GM13976 (cell line): ENCODE results near the gene FAM200B.

Source experiments
- DNase-seq: peaks from one replicate; pipeline ENCODE4 v3.0.0; 2012; ENCODE audit warnings: low spot score
- CTCF ChIP-seq: IDR thresholded peaks from 2 replicates; pipeline ENCODE4 v1.5.1; 2012; ENCODE audit warnings: borderline replicate concordance, mild to moderate bottlenecking; ENCODE audit not compliant: insufficient read depth; ENCODE audit errors: extremely low read depth, missing control alignments, control extremely low read depth
- in situ Hi-C: fragments of 300-500 bp; cut with MboI; formaldehyde crosslinking; loops from one replicate; pipeline ENCODE4 v1.12.0; 2022; ENCODE audit warnings: low sequenced_read_pairs, mixed read lengths, inconsistent platforms; ENCODE audit not compliant: unreplicated experiment

Gene FAM200B

GRCh38 chr4:15702941-15703403, 21.3 kb downstream of the FAM200B start, which contains the start of gene BST1:
TSS of gene BST1 (plus strand) at chr4:15703065. CDS start at chr4:15703145, 80 bp downstream.
- TF ChIP-seq CTCF = no peak

GRCh38 chr4:15703439-15703838, 21.8 kb downstream of the FAM200B start:
- DNase-seq = no peak
- in situ Hi-C loops = no loop called here
- TF ChIP-seq CTCF = no peak

More at GRCh38 chr4:15702941-15703403, 21.3 kb downstream of the FAM200B start, which contains the start of gene BST1:
- in situ Hi-C loops = no loop called here
- peak; percentile 61 for DNase-seq

- no peak for TF ChIP-seq CTCF
- in situ Hi-C loops = no loop called here
- no peak for DNase-seq
Measured at GRCh38 chr4:15704129-15704528, 22.5 kb downstream of the FAM200B start.

- in situ Hi-C loops = no loop called here
- DNase-seq = no peak
- no peak for TF ChIP-seq CTCF
Measured at GRCh38 chr4:15706646-15707362, 25.2 kb downstream of the FAM200B start.

GRCh38 chr4:15707363-15707715, 25.7 kb downstream of the FAM200B start:
- DNase-seq = no peak
- no peak for TF ChIP-seq CTCF
- in situ Hi-C loops = no loop called here

GRCh38 chr4:15711762-15712161, 30.1 kb downstream of the FAM200B start:
- in situ Hi-C loops = no loop called here
- no peak for TF ChIP-seq CTCF
- DNase-seq = no peak

- no peak for DNase-seq
- in situ Hi-C loops = no loop called here
Measured at GRCh38 chr4:15712214-15712613, 30.6 kb downstream of the FAM200B start.

More at GRCh38 chr4:15712214-15712613, 30.6 kb downstream of the FAM200B start:
- no peak for TF ChIP-seq CTCF
